PC-9 (cell line): ENCODE data around the gene TMEFF1. TPM values are rescaled to one million over a fixed set of nuclear protein-coding genes. Genes with fewer than 3 reads are reported as not detected.

ENCODE experiments used
- BruUV-seq: library from RNA; stranded (reverse); fragments of 400-500 nt; replicated peaks from 2 replicates; lab custom pipeline; 2021; lab: Mats Ljungman, UMichigan
- CTCF ChIA-PET: fragments of 300-600 bp; sonication (Branson Sonifier 250); formaldehyde crosslinking; loops from one replicate; lab custom pipeline; 2022; ENCODE audit warnings: antibody characterized with exemption; lab: Charles Lee
- POLR2A ChIA-PET: fragments of 300-600 bp; sonication (Branson Sonifier 250); formaldehyde crosslinking; loops from one replicate; lab custom pipeline; 2022; ENCODE audit warnings: antibody characterized with exemption; ENCODE audit not compliant: unreplicated experiment; lab: Charles Lee
- DNase-seq, 2 experiments: peaks; one replicate each; pipeline versions ENCODE4 v3.0.0 to v3.0.0-alpha.2; 2015 to 2022; ENCODE audit warnings: mixed read lengths in 1 of 2
- H2AFZ ChIP-seq: fragments of 200-600 bp; sonication (generic); 2 replicates; pipeline ENCODE4 v1.8.1; 2017; ENCODE audit warnings: antibody characterized with exemption
- H3F3A ChIP-seq: fragments of 200-600 bp; sonication (generic); 2 replicates; pipeline ENCODE4 v1.8.1; 2017; ENCODE audit warnings: antibody characterized with exemption, mild to moderate bottlenecking, low read depth; ENCODE audit not compliant: insufficient read depth
- H3K27ac ChIP-seq: fragments of 200-600 bp; sonication (generic); 2 replicates; pipeline ENCODE4 v1.6.1; 2016; ENCODE audit warnings: mixed run types
- H3K27me3 ChIP-seq: fragments of 200-600 bp; sonication (generic); 2 replicates; pipeline ENCODE4 v1.6.1; 2016; ENCODE audit warnings: low read depth, mixed run types; ENCODE audit not compliant: insufficient read depth
- H3K36me3 ChIP-seq: fragments of 200-600 bp; sonication (generic); 2 replicates; pipeline ENCODE4 v1.6.1; 2016; ENCODE audit warnings: low read depth, mixed run types
- H3K4me1 ChIP-seq: fragments of 200-600 bp; sonication (generic); replicated peaks from 2 replicates; pipeline ENCODE4 v1.6.1; 2016; ENCODE audit warnings: mixed run types; ENCODE audit not compliant: insufficient read depth
- H3K4me2 ChIP-seq: fragments of 200-600 bp; sonication (generic); 2 replicates; pipeline ENCODE4 v1.6.1; 2017; ENCODE audit warnings: mixed run types
- H3K4me3 ChIP-seq: fragments of 200-600 bp; sonication (generic); 2 replicates; pipeline ENCODE4 v1.6.1; 2016; ENCODE audit warnings: mixed run types
- H3K79me2 ChIP-seq: fragments of 200-600 bp; sonication (generic); 2 replicates; pipeline ENCODE4 v1.6.1; 2017; ENCODE audit warnings: low read depth, mixed run types
- H3K9me2 ChIP-seq: fragments of 200-600 bp; sonication (generic); 2 replicates; pipeline ENCODE4 v1.8.1; 2017; ENCODE audit warnings: mild to moderate bottlenecking; ENCODE audit not compliant: insufficient read depth
- H3K9me3 ChIP-seq: fragments of 200-600 bp; sonication (generic); 2 replicates; pipeline ENCODE4 v1.8.1; 2016; ENCODE audit warnings: low read depth; ENCODE audit not compliant: insufficient read depth
- H4K20me1 ChIP-seq: fragments of 200-600 bp; sonication (generic); 2 replicates; pipeline ENCODE4 v1.8.1; 2017; ENCODE audit not compliant: insufficient read depth
- EZH2 ChIP-seq: fragments of 200-600 bp; sonication (generic); IDR thresholded peaks from 2 replicates; pipeline ENCODE4 v1.8.0; 2017; ENCODE audit warnings: antibody characterized with exemption, low read depth
- intact Hi-C: fragments of 100-400 bp; cut with micrococcal nuclease; formaldehyde crosslinking; loops from one replicate; pipeline ENCODE4 v1.10.0; 2022; ENCODE audit not compliant: unreplicated experiment
- total RNA-seq: library from RNA; stranded (reverse); gene quantifications from 2 replicates; pipeline ENCODE4 v1.2.3, GENCODE V29; 2021
- TF ChIP-seq, protein P1 (sequence below): fragments of 200-600 bp; sonication (generic); conservative IDR thresholded peaks from 2 replicates; pipeline ENCODE4 v1.6.1; 2017; ENCODE audit warnings: mixed run types, antibody characterized with exemption, mild to moderate bottlenecking, moderate library complexity

The TMEFF1 gene
- total RNA-seq, 1 experiment from 2014 or later, result 1.1 TPM

DNA sequence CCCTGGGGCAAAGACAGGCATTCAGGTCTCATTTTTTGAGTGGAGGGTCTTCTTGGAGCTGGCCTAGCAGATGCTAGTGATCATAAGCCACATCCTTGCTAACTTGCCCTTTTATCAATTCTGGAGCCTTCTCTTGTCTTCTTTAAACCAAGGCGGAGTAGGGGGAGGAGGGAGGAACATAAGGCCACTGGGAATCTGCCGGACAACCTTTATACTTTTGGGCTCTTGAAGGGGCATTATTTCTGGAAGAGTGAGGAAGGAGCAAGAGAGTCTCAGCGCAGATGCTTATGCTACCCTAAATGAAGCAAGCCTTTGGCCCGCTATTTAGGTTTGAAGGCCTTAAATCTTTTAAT lies 2.0 kb downstream of the TMEFF1 start:
- no TSS peak for BruUV-seq

GRCh38 chr9:100477241-100477640 lies 4.3 kb downstream of the TMEFF1 start:
- no peaks in the 10 kb centered on the region for H3K27me3 ChIP-seq
- H3K79me2 ChIP-seq, result no peaks in the 10 kb centered on the region
- TF ChIP-seq, protein P1, sequence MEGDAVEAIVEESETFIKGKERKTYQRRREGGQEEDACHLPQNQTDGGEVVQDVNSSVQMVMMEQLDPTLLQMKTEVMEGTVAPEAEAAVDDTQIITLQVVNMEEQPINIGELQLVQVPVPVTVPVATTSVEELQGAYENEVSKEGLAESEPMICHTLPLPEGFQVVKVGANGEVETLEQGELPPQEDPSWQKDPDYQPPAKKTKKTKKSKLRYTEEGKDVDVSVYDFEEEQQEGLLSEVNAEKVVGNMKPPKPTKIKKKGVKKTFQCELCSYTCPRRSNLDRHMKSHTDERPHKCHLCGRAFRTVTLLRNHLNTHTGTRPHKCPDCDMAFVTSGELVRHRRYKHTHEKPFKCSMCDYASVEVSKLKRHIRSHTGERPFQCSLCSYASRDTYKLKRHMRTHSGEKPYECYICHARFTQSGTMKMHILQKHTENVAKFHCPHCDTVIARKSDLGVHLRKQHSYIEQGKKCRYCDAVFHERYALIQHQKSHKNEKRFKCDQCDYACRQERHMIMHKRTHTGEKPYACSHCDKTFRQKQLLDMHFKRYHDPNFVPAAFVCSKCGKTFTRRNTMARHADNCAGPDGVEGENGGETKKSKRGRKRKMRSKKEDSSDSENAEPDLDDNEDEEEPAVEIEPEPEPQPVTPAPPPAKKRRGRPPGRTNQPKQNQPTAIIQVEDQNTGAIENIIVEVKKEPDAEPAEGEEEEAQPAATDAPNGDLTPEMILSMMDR, result no peak
- TF ChIP-seq EZH2, result no peak
- 0 out of 2 replicates have a peak, but pooled peaks cover 3% of the 10 kb centered on the region for H3K9me2 ChIP-seq
- H3F3A ChIP-seq, result no peaks in the 10 kb centered on the region
- H3K4me1 ChIP-seq, result no peaks in the 10 kb centered on the region
- no peak overlapping the region for H3K4me2 ChIP-seq
- BruUV-seq, result no TSS peak
- POLR2A ChIA-PET, result no interaction called here
- H3K27ac ChIP-seq, result no peak overlapping the region
- intact Hi-C loops, result no loop called here
- no peaks in the 10 kb centered on the region for H3K36me3 ChIP-seq
- no peak for DNase-seq
- H3K9me3 ChIP-seq, result no peaks in the 10 kb centered on the region
- no peak overlapping the region for H3K4me3 ChIP-seq
- no peak overlapping the region for H2AFZ ChIP-seq
- CTCF ChIA-PET, result interaction anchor here (0.7 kb wide), 1 partner anchor 1900 kb away, joined by 9 read pairs; no protein-coding TSS in a partner anchor
- no peaks in the 10 kb centered on the region for H4K20me1 ChIP-seq

More for the DNA sequence above, 2.0 kb downstream of the TMEFF1 start:
- H3K9me3 ChIP-seq, result no peaks in the 10 kb centered on the region
- H2AFZ ChIP-seq, result no peak overlapping the region
- TF ChIP-seq EZH2, result no peak
- TF ChIP-seq, protein P1, result no peak
- H4K20me1 ChIP-seq, result no peaks in the 10 kb centered on the region
- no peaks in the 10 kb centered on the region for H3K27me3 ChIP-seq
- POLR2A ChIA-PET, result no interaction called here
- H3F3A ChIP-seq, result no peaks in the 10 kb centered on the region
- CTCF ChIA-PET, result no interaction called here
- intact Hi-C loops, result no loop called here
- H3K4me1 ChIP-seq, result no peaks in the 10 kb centered on the region
- 0 out of 2 replicates have a peak, but pooled peaks cover 3% of the 10 kb centered on the region for H3K9me2 ChIP-seq
- no peak overlapping the region for H3K27ac ChIP-seq
- no peak for DNase-seq
- H3K79me2 ChIP-seq, result no peaks in the 10 kb centered on the region
- H3K36me3 ChIP-seq, result no peaks in the 10 kb centered on the region
- no peak overlapping the region for H3K4me3 ChIP-seq
- H3K4me2 ChIP-seq, result no peak overlapping the region

GRCh38 chr9:100478192-100478591 lies 5.2 kb downstream of the TMEFF1 start:
- no peaks in the 10 kb centered on the region for H3K27me3 ChIP-seq
- no peak for TF ChIP-seq EZH2
- TF ChIP-seq, protein P1, result no peak
- no peaks in the 10 kb centered on the region for H3K79me2 ChIP-seq

More at GRCh38 chr9:100478192-100478591, 5.2 kb downstream of the TMEFF1 start:
- Histone ChIP-seq H3K4me3 (no peak overlapping the region), H3K4me1 (no peaks in the 10 kb centered on the region), H3K9me2 (0 out of 2 replicates have a peak, but pooled peaks cover 3% of the 10 kb centered on the region), H3K27ac (no peak overlapping the region), H3K36me3 (no peaks in the 10 kb centered on the region), H3K9me3 (no peaks in the 10 kb centered on the region), H2AFZ (no peak overlapping the region), H3K4me2 (no peak overlapping the region), H4K20me1 (no peaks in the 10 kb centered on the region), H3F3A (no peaks in the 10 kb centered on the region)
- CTCF ChIA-PET, result interaction anchor here (0.6 kb wide), 1 partner anchor 1503 kb away, joined by 5 read pairs; no protein-coding TSS in a partner anchor
- POLR2A ChIA-PET, result no interaction called here
- BruUV-seq, result no TSS peak
- DNase-seq, result no peak
- intact Hi-C loops, result no loop called here
